ENCODE data around the gene TAF1L.

TAF1L gene

GRCh38 chr9:32579706-32580331, 55.6 kb downstream of the TAF1L start:
- no peaks in the 10 kb centered on the region for H3K79me2 ChIP-seq (ENCODE audit: insufficient read depth, low read depth)
- H4K20me1 ChIP-seq (ENCODE audit: insufficient read depth) = no peaks in the 10 kb centered on the region
- H2AFZ ChIP-seq (ENCODE audit: low read depth) = no peak overlapping the region
- no peak overlapping the region for H3K4me2 ChIP-seq
- no peak overlapping the region for H3K9ac ChIP-seq
- no peaks in the 10 kb centered on the region for H3K27me3 ChIP-seq (ENCODE audit: insufficient read depth, low read depth)
- no peak overlapping the region for H3K4me3 ChIP-seq (IDR thresholded peaks at IDR 0.05; ENCODE audit: insufficient read depth, low read depth, low read length)
- no peak overlapping the region for H3K27ac ChIP-seq
- H3K4me1 ChIP-seq (ENCODE audit: low read depth, poor library complexity, severe bottlenecking) = no peaks in the 10 kb centered on the region
- H3K36me3 ChIP-seq (ENCODE audit: insufficient read depth) = no peaks in the 10 kb centered on the region
- peak; percentile 93 for TF ChIP-seq CTCF (conservative IDR thresholded peaks at IDR 0.05; ENCODE audit: low read depth, low read length)
